Measurements from ENCODE around the gene NEK5.

DNA sequence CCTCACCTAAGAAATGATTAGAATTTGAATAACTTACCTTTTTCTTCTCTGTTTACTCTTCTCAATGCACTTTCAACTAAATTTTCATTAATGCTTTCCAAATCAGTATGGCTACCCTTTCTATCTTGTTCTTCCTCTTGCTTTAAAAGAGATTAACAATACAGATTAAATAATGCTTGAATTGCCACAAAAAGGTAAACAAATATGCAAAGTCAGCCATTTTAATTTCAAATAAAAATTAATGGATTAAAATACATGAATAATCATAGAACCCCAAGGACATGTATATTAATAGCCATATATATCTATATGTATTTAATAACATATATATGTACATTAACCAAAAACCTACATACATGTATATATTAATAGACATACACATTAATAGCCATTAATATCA lies 7.9 kb upstream of the NEK5 start:
- TF ChIP-seq, protein P1, sequence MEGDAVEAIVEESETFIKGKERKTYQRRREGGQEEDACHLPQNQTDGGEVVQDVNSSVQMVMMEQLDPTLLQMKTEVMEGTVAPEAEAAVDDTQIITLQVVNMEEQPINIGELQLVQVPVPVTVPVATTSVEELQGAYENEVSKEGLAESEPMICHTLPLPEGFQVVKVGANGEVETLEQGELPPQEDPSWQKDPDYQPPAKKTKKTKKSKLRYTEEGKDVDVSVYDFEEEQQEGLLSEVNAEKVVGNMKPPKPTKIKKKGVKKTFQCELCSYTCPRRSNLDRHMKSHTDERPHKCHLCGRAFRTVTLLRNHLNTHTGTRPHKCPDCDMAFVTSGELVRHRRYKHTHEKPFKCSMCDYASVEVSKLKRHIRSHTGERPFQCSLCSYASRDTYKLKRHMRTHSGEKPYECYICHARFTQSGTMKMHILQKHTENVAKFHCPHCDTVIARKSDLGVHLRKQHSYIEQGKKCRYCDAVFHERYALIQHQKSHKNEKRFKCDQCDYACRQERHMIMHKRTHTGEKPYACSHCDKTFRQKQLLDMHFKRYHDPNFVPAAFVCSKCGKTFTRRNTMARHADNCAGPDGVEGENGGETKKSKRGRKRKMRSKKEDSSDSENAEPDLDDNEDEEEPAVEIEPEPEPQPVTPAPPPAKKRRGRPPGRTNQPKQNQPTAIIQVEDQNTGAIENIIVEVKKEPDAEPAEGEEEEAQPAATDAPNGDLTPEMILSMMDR (optimal IDR thresholded peaks at IDR 0.05 in 1 of 3, IDR thresholded peaks at IDR 0.05 in 1 of 3, conservative IDR thresholded peaks at IDR 0.05 in 1 of 3; ENCODE audit: extremely low read depth in 1 of 3, insufficient read depth in 2 of 3, low read length in 3 of 3): no peak
- no peak for TF ChIP-seq EZH2 (IDR thresholded peaks at IDR 0.05; ENCODE audit: low read length)
